ENCODE results near the gene LONP2.
"Not testable (repeated sequence)": the region's sequence is repeated elsewhere in the genome, so short reads cannot be mapped to it uniquely, and the experiment has no call there.

Gene LONP2

GRCh38 chr16:48313905-48314304 is 69.8 kb downstream of the LONP2 start:
- H3K27me3 ChIP-seq (ENCODE audit: insufficient read depth, low read length); H2AFZ ChIP-seq (ENCODE audit: low read depth, low read length); H3K4me3 ChIP-seq (ENCODE audit: low read length); H3K4me1 ChIP-seq (ENCODE audit: insufficient read depth, low read length): not testable (repeated sequence)
- peaks cover 22% of the 10 kb centered on the region for H3K9me3 ChIP-seq (ENCODE audit: low read length)
- H3K36me3 ChIP-seq (ENCODE audit: insufficient read depth, low read length) = peaks cover 24% of the 10 kb centered on the region

DNA sequence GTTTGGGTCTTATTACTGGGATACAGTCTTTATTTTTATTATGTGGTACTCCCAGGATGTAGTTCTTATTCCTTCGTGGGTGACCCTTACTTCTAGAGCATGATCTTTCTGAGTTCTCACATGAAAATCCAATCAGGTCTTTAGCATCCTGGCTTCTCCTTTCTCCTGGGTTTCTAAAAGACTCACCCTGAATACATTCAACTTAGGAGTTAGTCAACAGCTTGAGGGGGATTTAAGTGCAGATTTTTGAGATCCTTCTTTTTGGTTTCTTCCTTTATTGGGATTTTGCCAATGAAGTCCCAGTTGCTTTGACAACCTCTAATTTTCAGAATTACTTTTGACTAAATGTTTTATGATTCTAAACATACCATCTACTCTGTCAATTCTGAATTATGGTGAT is 72.9 kb downstream of the LONP2 start:
- no peaks in the 10 kb centered on the region for H3K4me1 ChIP-seq (ENCODE audit: insufficient read depth, low read length)
- peaks cover 20% of the 10 kb centered on the region for H3K36me3 ChIP-seq (ENCODE audit: insufficient read depth, low read length)
- no peaks in the 10 kb centered on the region for H3K27me3 ChIP-seq (ENCODE audit: insufficient read depth, low read length)
- no peak overlapping the region for H3K4me3 ChIP-seq (ENCODE audit: low read length)
- no peak overlapping the region for H2AFZ ChIP-seq (ENCODE audit: low read depth, low read length)
- peaks cover 9% of the 10 kb centered on the region for H3K9me3 ChIP-seq (ENCODE audit: low read length)

- peaks cover 21% of the 10 kb centered on the region for H3K36me3 ChIP-seq (ENCODE audit: insufficient read depth, low read length)
- H3K4me1 ChIP-seq (ENCODE audit: insufficient read depth, low read length) = no peaks in the 10 kb centered on the region
- no peaks in the 10 kb centered on the region for H3K27me3 ChIP-seq (ENCODE audit: insufficient read depth, low read length)
- no peak overlapping the region for H2AFZ ChIP-seq (ENCODE audit: low read depth, low read length)
- peaks cover 5% of the 10 kb centered on the region for H3K9me3 ChIP-seq (ENCODE audit: low read length)
- H3K4me3 ChIP-seq (ENCODE audit: low read length) = no peak overlapping the region
Observed at GRCh38 chr16:48317614-48318315, 73.7 kb downstream of the LONP2 start.

DNA sequence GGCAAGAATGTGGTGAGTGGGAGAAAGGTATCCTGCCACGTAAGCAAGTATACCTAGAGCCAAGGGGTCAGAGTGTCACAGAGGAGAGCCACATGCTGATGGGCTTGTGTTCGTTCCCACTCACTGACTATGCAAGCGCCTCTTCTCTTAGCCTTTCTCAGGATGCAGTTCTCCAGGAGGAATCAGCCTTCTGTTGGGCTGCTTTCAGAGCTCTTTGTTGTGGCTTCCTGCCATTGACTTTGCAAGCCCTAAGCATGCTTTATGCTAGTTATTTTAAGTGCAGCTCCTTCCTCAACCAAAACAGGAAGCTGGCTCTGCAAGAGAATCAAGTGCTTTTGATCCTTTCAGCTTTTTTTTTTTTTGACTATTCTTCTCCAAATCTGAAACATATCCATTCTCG is 74.5 kb downstream of the LONP2 start:
- H3K27me3 ChIP-seq (ENCODE audit: insufficient read depth, low read length) = no peaks in the 10 kb centered on the region
- no peaks in the 10 kb centered on the region for H3K4me1 ChIP-seq (ENCODE audit: insufficient read depth, low read length)
- no peaks in the 10 kb centered on the region for H3K9me3 ChIP-seq (ENCODE audit: low read length)
- no peak overlapping the region for H2AFZ ChIP-seq (ENCODE audit: low read depth, low read length)
- no peak overlapping the region for H3K4me3 ChIP-seq (ENCODE audit: low read length)
- peaks cover 21% of the 10 kb centered on the region for H3K36me3 ChIP-seq (ENCODE audit: insufficient read depth, low read length)

- H2AFZ ChIP-seq (ENCODE audit: low read depth, low read length) = no peak overlapping the region
- no peaks in the 10 kb centered on the region for H3K9me3 ChIP-seq (ENCODE audit: low read length)
- H3K4me1 ChIP-seq (ENCODE audit: insufficient read depth, low read length) = no peaks in the 10 kb centered on the region
- H3K27me3 ChIP-seq (ENCODE audit: insufficient read depth, low read length) = no peaks in the 10 kb centered on the region
- peaks cover 16% of the 10 kb centered on the region for H3K36me3 ChIP-seq (ENCODE audit: insufficient read depth, low read length)
- no peak overlapping the region for H3K4me3 ChIP-seq (ENCODE audit: low read length)
Observed at GRCh38 chr16:48321317-48322036, 77.4 kb downstream of the LONP2 start.

GRCh38 chr16:48323783-48324775 is 80.0 kb downstream of the LONP2 start:
- Histone ChIP-seq H3K4me1 (ENCODE audit: insufficient read depth, low read length) (no peaks in the 10 kb centered on the region), H3K9me3 (ENCODE audit: low read length) (no peaks in the 10 kb centered on the region), H2AFZ (ENCODE audit: low read depth, low read length) (no peak overlapping the region), H3K4me3 (ENCODE audit: low read length) (no peak overlapping the region), H3K27me3 (ENCODE audit: insufficient read depth, low read length) (no peaks in the 10 kb centered on the region), H3K36me3 (ENCODE audit: insufficient read depth, low read length) (peaks cover 10% of the 10 kb centered on the region)

DNA sequence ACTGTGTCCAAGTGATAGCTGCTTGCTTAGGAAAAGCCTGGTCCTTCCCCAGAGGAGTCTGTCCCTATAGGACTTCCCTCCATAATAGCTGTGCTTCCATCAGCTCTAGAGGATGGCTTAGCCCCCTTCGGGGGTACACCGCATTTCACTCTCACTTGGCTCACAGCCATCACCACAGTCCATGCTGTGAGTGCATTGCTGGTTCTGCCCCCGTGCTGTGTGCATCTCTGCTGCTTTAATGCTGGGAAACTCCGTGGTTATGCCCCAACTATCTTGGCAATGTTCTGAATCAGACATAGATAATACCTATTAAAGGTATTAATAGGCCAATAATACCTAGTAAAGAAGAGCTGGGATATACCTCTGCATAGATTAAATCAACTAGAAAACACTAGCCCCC is 82.8 kb downstream of the LONP2 start:
- H3K4me3 ChIP-seq (ENCODE audit: low read length) = no peak overlapping the region
- H3K27me3 ChIP-seq (ENCODE audit: insufficient read depth, low read length) = no peaks in the 10 kb centered on the region
- H3K9me3 ChIP-seq (ENCODE audit: low read length) = no peaks in the 10 kb centered on the region
- H3K4me1 ChIP-seq (ENCODE audit: insufficient read depth, low read length) = no peaks in the 10 kb centered on the region
- no peak overlapping the region for H2AFZ ChIP-seq (ENCODE audit: low read depth, low read length)
- H3K36me3 ChIP-seq (ENCODE audit: insufficient read depth, low read length) = peaks cover 11% of the 10 kb centered on the region

DNA sequence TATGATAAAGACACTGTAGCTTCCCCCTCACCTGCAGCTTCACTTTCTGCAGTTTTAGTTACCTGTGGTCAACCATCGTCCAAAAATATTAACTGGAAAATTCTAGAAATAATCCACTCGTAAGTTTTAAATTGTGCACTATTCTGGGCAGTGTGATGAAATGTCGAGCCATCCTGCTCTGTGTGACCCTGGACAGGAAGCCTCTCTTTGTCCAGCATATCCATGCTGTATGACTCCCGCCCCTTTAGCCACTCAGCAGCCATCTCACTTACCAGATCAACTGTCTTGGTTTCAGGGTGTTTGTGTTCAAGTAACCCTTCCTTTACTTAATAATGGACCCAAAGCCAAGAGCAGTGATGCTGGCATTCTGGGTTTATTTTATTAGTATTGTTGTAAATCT is 85.0 kb downstream of the LONP2 start:
- H3K4me3 ChIP-seq (ENCODE audit: low read length) = no peak overlapping the region
- no peak overlapping the region for H2AFZ ChIP-seq (ENCODE audit: low read depth, low read length)
- no peaks in the 10 kb centered on the region for H3K9me3 ChIP-seq (ENCODE audit: low read length)
- H3K36me3 ChIP-seq (ENCODE audit: insufficient read depth, low read length) = peaks cover 10% of the 10 kb centered on the region
- H3K4me1 ChIP-seq (ENCODE audit: insufficient read depth, low read length) = no peaks in the 10 kb centered on the region
- H3K27me3 ChIP-seq (ENCODE audit: insufficient read depth, low read length) = no peaks in the 10 kb centered on the region

DNA sequence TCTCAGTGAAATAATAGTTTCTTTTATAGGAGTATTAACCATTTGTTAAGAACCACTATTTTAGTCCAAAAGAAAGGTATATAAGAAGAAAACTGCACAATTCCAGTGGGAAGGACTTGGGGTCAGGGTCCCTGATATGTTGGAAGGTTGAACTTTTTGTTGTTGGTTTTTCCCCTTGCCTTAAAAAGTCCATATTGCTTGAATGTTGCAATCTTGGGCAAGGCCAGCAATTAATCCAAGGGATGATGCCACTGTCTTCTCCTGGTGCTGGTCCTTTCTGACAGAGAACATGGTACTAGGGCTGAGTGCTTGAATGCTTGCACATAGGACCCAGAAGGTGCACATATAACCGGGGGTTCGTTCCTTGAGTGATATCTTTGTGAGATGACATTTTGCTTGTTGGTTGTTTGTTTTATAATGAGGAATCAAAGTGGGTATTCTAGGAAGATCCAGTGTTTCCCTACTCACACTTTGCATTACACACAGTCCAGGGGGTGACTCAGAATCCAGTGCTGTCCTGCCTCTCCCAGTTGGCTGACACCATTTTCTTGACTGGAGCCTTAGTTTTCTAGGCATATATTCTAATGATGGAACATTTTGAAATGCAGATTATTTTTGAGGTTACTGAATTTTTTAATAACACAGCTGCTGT is 86.2 kb downstream of the LONP2 start:
- H3K9me3 ChIP-seq (ENCODE audit: low read length) = no peaks in the 10 kb centered on the region
- no peak overlapping the region for H2AFZ ChIP-seq (ENCODE audit: low read depth, low read length)
- no peaks in the 10 kb centered on the region for H3K4me1 ChIP-seq (ENCODE audit: insufficient read depth, low read length)
- peaks cover 21% of the 10 kb centered on the region for H3K36me3 ChIP-seq (ENCODE audit: insufficient read depth, low read length)
- H3K27me3 ChIP-seq (ENCODE audit: insufficient read depth, low read length) = no peaks in the 10 kb centered on the region
- H3K4me3 ChIP-seq (ENCODE audit: low read length) = no peak overlapping the region

DNA sequence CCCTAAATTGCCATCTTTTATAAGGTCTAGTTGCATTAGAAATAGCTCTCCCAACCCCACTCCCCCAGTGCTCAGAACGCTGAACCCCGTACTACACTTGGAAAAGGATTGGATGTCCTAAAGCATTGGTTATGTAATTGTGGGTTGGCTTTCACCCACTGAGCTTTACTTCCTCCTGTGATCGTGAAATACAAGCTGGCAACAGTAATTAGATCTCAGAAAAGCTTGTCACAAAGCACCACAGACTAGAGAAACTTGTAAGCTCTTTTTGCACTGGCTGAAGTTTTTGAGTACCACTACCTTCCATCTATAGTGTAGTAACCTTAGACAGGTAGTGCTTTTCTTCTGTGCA is 86.7 kb downstream of the LONP2 start:
- no peaks in the 10 kb centered on the region for H3K4me1 ChIP-seq (ENCODE audit: insufficient read depth, low read length)
- no peaks in the 10 kb centered on the region for H3K9me3 ChIP-seq (ENCODE audit: low read length)
- no peak overlapping the region for H2AFZ ChIP-seq (ENCODE audit: low read depth, low read length)
- H3K36me3 ChIP-seq (ENCODE audit: insufficient read depth, low read length) = peaks cover 24% of the 10 kb centered on the region
- H3K4me3 ChIP-seq (ENCODE audit: low read length) = no peak overlapping the region
- H3K27me3 ChIP-seq (ENCODE audit: insufficient read depth, low read length) = no peaks in the 10 kb centered on the region

- Histone ChIP-seq H3K4me1 (ENCODE audit: insufficient read depth, low read length) (no peaks in the 10 kb centered on the region), H2AFZ (ENCODE audit: low read depth, low read length) (no peak overlapping the region), H3K27me3 (ENCODE audit: insufficient read depth, low read length) (no peaks in the 10 kb centered on the region), H3K36me3 (ENCODE audit: insufficient read depth, low read length) (peaks cover 41% of the 10 kb centered on the region), H3K9me3 (ENCODE audit: low read length) (no peaks in the 10 kb centered on the region), H3K4me3 (ENCODE audit: low read length) (no peak overlapping the region)
Observed at GRCh38 chr16:48332978-48333377, 88.9 kb downstream of the LONP2 start.

GRCh38 chr16:48334325-48334724 is 90.2 kb downstream of the LONP2 start:
- Histone ChIP-seq H3K36me3 (ENCODE audit: insufficient read depth, low read length) (peaks cover 44% of the 10 kb centered on the region), H2AFZ (ENCODE audit: low read depth, low read length) (no peak overlapping the region), H3K9me3 (ENCODE audit: low read length) (no peaks in the 10 kb centered on the region), H3K4me1 (ENCODE audit: insufficient read depth, low read length) (no peaks in the 10 kb centered on the region), H3K4me3 (ENCODE audit: low read length) (no peak overlapping the region), H3K27me3 (ENCODE audit: insufficient read depth, low read length) (no peaks in the 10 kb centered on the region)

Measured in neuron (in vitro differentiated cells).